Hippocampal formation (tissue), 2 donors: Measurements from ENCODE around the gene SAP30BP.

Source experiments
- DNase-seq, 2 donors: peaks; one replicate each; lab custom pipeline; 2025; lab: John Stamatoyannopoulos, UW

The SAP30BP gene

GRCh38 chr17:75666959-75667790 is at the start of gene SAP30BP, which contains the start of gene RECQL5:
SAP30BP (plus strand) TSS chr17:75667338; CDS start chr17:75667373, 35 bp downstream.
RECQL5 (minus strand) TSS chr17:75667154; CDS start chr17:75666557, 597 bp downstream.
- peak; percentile 95 to 97 for DNase-seq

GRCh38 chr17:75617675-75618074 is 49.5 kb upstream of the SAP30BP start:
- no peak for DNase-seq

GRCh38 chr17:75619506-75620431 is 47.4 kb upstream of the SAP30BP start:
- peak in 1 of 2 donors; percentile 14 for DNase-seq

GRCh38 chr17:75621489-75621888 is 45.6 kb upstream of the SAP30BP start:
- no peak for DNase-seq

- no peak for DNase-seq
These were observed 45.1 kb upstream of the SAP30BP start for GRCh38 chr17:75622076-75622475.

- DNase-seq, result no peak
These were observed 44.3 kb upstream of the SAP30BP start for GRCh38 chr17:75622771-75623273.

- DNase-seq, result no peak
These were observed 43.8 kb upstream of the SAP30BP start for GRCh38 chr17:75623386-75623785.

- DNase-seq, result no peak
These were observed 43.1 kb upstream of the SAP30BP start for GRCh38 chr17:75624021-75624420.

- no peak for DNase-seq
These were observed 42.3 kb upstream of the SAP30BP start for GRCh38 chr17:75624714-75625345.

GRCh38 chr17:75625813-75626486 is 41.2 kb upstream of the SAP30BP start:
- no peak for DNase-seq

GRCh38 chr17:75626496-75627038 is 40.6 kb upstream of the SAP30BP start:
- DNase-seq, result no peak

GRCh38 chr17:75627094-75627493 is 40.0 kb upstream of the SAP30BP start:
- DNase-seq, result no peak

- no peak for DNase-seq
These were observed 38.7 kb upstream of the SAP30BP start for GRCh38 chr17:75628425-75628824.

- DNase-seq, result no peak
These were observed 38.0 kb upstream of the SAP30BP start for GRCh38 chr17:75629157-75629556.

- no peak for DNase-seq
These were observed 36.8 kb upstream of the SAP30BP start for GRCh38 chr17:75630071-75630917.

- no peak for DNase-seq
These were observed 35.8 kb upstream of the SAP30BP start for GRCh38 chr17:75631353-75631752.

- no peak for DNase-seq
These were observed 34.7 kb upstream of the SAP30BP start for GRCh38 chr17:75632428-75632827.

GRCh38 chr17:75632863-75633485 is 34.2 kb upstream of the SAP30BP start, which contains the start of gene SMIM5:
SMIM5 (plus strand) TSS chr17:75633434; CDS start chr17:75640202, 6,768 bp downstream.
- DNase-seq, result peak; percentile 96
